Kidney (tissue), 14 donors: ENCODE data around the gene FAM20C. TPM values are rescaled to one million over a fixed set of nuclear protein-coding genes. Genes with fewer than 3 reads are reported as not detected.

Source experiments
- DNase-seq, 5 donors: peaks; one replicate each; pipeline ENCODE4 v3.0.0-alpha.2; 2013 to 2020
- FAIRE-seq: peaks from 2 replicates; lab custom pipeline; 2012; peaks lifted over from hg19 to GRCh38; lab: Jason Lieb, UNC
- H3K27ac ChIP-seq, 2 donors: one replicate each; pipeline ENCODE4 v1.7.0; 2013; ENCODE audit warnings: low read depth in 2 of 2, low read length in 2 of 2, inconsistent platforms in 1 of 2
- H3K27me3 ChIP-seq: one replicate; pipeline ENCODE4 v1.7.1; 2013; ENCODE audit warnings: low read length, inconsistent platforms; ENCODE audit not compliant: control insufficient read depth, insufficient read depth
- H3K36me3 ChIP-seq, 3 donors: one replicate each; pipeline versions ENCODE4 v1.7.0 to v1.7.1; 2013; ENCODE audit warnings: low read length in 3 of 3, control low read depth in 1 of 3, inconsistent platforms in 1 of 3; ENCODE audit not compliant: insufficient read depth in 3 of 3, control insufficient read depth in 2 of 3
- H3K4me1 ChIP-seq, 3 donors: one replicate each; pipeline versions ENCODE4 v1.7.0 to v1.7.1; 2013; ENCODE audit warnings: low read length in 3 of 3, inconsistent platforms in 1 of 3, low read depth in 1 of 3; ENCODE audit not compliant: control insufficient read depth in 2 of 3, insufficient read depth in 2 of 3
- H3K4me3 ChIP-seq, 3 donors: one replicate each; pipeline versions ENCODE4 v1.7.0 to v1.8.1; 2013; ENCODE audit warnings: low read length in 3 of 3, control low read depth in 1 of 3, inconsistent platforms in 1 of 3
- H3K9ac ChIP-seq, 3 donors: one replicate each; pipeline versions ENCODE4 v1.7.0 to v1.7.1; 2013; ENCODE audit warnings: low read length in 3 of 3, control low read depth in 1 of 3, inconsistent platforms in 1 of 3
- H3K9me3 ChIP-seq, 3 donors: one replicate each; pipeline versions ENCODE4 v1.7.0 to v1.7.1; 2013; ENCODE audit warnings: low read length in 3 of 3, control low read depth in 1 of 3, inconsistent platforms in 1 of 3; ENCODE audit not compliant: control insufficient read depth in 2 of 3, insufficient read depth in 1 of 3
- CTCF ChIP-seq: IDR thresholded peaks from 3 replicates; pipeline ENCODE4 v1.5.1; 2012; ENCODE audit warnings: mild to moderate bottlenecking, moderate library complexity, borderline replicate concordance; ENCODE audit not compliant: insufficient read depth; ENCODE audit errors: extremely low read depth
- intact Hi-C: fragments of 100-400 bp; cut with DNase I; formaldehyde crosslinking; loops from one replicate; pipeline ENCODE4 v1.11.1; 2022
- polyA plus RNA-seq: library from polyadenylated mRNA; stranded (reverse); fragments of 350-450 nt; fragmentation: Illumina TruSeq; extraction: RNeasy Lipid Tissue Mini Kit (QIAGEN cat#74804); gene quantifications from one replicate; pipeline ENCODE4 v1.2.3, GENCODE V29; 2014; ENCODE audit warnings: low read depth, low replicate concordance; ENCODE audit not compliant: insufficient read depth
- total RNA-seq: library from RNA; stranded (reverse); fragmentation: NEBNext Ultra II Directional; extraction: Animal tissue kit (Norgen Biotek cat#: 25700); gene quantifications from one replicate; pipeline ENCODE4 v1.2.1, GENCODE V29; 2021
- donor health status: control.
- donor health status: control.
- donor health status: control.
- donor health status: control.
- donor health status: control.
- donor health status: DM: yes; HTN: yes; CAD: no.
- donor health status: Normal renal cell carcinoma (clear cell type).

FAM20C gene
- total and polyA plus RNA-seq, 2 donors from 2014 or later, result 84.9 to 114 TPM

GRCh38 chr7:211033-211714, 18.8 kb downstream of the FAM20C start:
- FAIRE-seq (no peak), DNase-seq (no peak)
- no peak for TF ChIP-seq CTCF
- H3K4me1 ChIP-seq, result peaks cover 0 to 20% (median 9%) of the 10 kb centered on the region in 3 donors
- H3K36me3 ChIP-seq, result peaks cover 3 to 31% (median 4%) of the 10 kb centered on the region in 3 donors
- H3K9me3 ChIP-seq, result no peaks in the 10 kb centered on the region
- H3K27me3 ChIP-seq, result no peaks in the 10 kb centered on the region
- no peak overlapping the region for H3K27ac ChIP-seq
- H3K4me3 ChIP-seq, result no peak overlapping the region
- no peak overlapping the region for H3K9ac ChIP-seq
- intact Hi-C loops, result no loop called here

GRCh38 chr7:211715-212058, 19.3 kb downstream of the FAM20C start:
- no peak overlapping the region for H3K27ac ChIP-seq
- intact Hi-C loops, result no loop called here
- H3K36me3 ChIP-seq, result peaks cover 0 to 30% (median 4%) of the 10 kb centered on the region in 3 donors
- FAIRE-seq (no peak), DNase-seq (no peak)
- H3K4me1 ChIP-seq, result peaks cover 0 to 20% (median 9%) of the 10 kb centered on the region in 3 donors
- H3K27me3 ChIP-seq, result no peaks in the 10 kb centered on the region
- no peak for TF ChIP-seq CTCF
- no peaks in the 10 kb centered on the region for H3K9me3 ChIP-seq
- no peak overlapping the region for H3K9ac ChIP-seq
- no peak overlapping the region for H3K4me3 ChIP-seq

GRCh38 chr7:212754-213153, 20.4 kb downstream of the FAM20C start:
- H3K36me3 ChIP-seq, result peaks cover 0 to 30% (median 4%) of the 10 kb centered on the region in 3 donors

More at GRCh38 chr7:212754-213153, 20.4 kb downstream of the FAM20C start:
- Histone ChIP-seq H3K4me3 (no peak overlapping the region), H3K27me3 (no peaks in the 10 kb centered on the region), H3K9me3 (no peaks in the 10 kb centered on the region), H3K4me1 (peaks cover 0 to 20% (median 9%) of the 10 kb centered on the region in 3 donors), H3K9ac (no peak overlapping the region), H3K27ac (no peak overlapping the region)
- intact Hi-C loops, result no loop called here
- no peak for TF ChIP-seq CTCF
- DNase-seq (no peak), FAIRE-seq (no peak)
